ENCODE measurements around the gene TCEAL9. TPM values are rescaled to one million over a fixed set of nuclear protein-coding genes. Genes with fewer than 3 reads are reported as not detected.
A peak's percentile ranks its signal among the peaks of the same experiment; 100 is the strongest.

TCEAL9 gene
- total RNA-seq, 2 donors from 2014 or later: 97.6 to 125 TPM

DNA sequence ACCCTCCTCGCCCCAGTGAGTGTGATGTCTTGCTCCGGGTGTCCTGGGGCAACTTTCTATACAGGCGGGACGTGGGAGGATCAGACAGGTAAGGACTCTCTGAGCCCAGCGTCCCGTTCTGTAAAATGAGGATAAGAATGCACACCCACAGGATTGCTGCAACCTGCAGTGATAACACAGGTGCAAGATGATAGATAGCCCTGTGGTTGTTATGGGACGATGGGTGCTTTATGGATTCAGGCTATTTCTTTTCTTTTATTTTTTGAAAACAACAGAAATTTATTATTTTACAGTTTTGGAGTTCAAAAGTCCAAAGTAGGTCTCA is 48.7 kb downstream of the TCEAL9 start:
- Mint-ChIP-seq H3K36me3 (ENCODE audit: low read depth) (peaks cover 2% of the 10 kb centered on the region), H3K4me3 (peak overlapping the region; percentile 75), H3K27ac (peak overlapping the region; percentile 93), H3K27me3 (ENCODE audit: insufficient read depth) (peaks cover 20% of the 10 kb centered on the region), H3K4me1 (peaks cover 10% of the 10 kb centered on the region), H3K9me3 (peaks cover 13% of the 10 kb centered on the region)
- peak overlapping the region; percentile 49 for H3K27ac ChIP-seq (ENCODE audit: low read depth, low read length)
- H3K9ac ChIP-seq (ENCODE audit: extremely low read depth, low read length, poor library complexity, severe bottlenecking): peak overlapping the region; percentile 44
- no peaks in the 10 kb centered on the region for H3K4me1 ChIP-seq (ENCODE audit: control insufficient read depth, insufficient read depth, low read length)
- no peaks in the 10 kb centered on the region for H3K9me3 ChIP-seq (ENCODE audit: control insufficient read depth, low read length)
- peak overlapping the region; percentile 87 for H3K4me3 ChIP-seq (ENCODE audit: low read length)
- no peaks in the 10 kb centered on the region for H3K27me3 ChIP-seq (ENCODE audit: control insufficient read depth, insufficient read depth, low read length, poor library complexity, severe bottlenecking)
- no peak for DNase-seq
- 0 to 1% methylated on average over 3 to 6 of the region's 7 CpGs for WGBS, 2 experiments (ENCODE audit: insufficient coverage in 1 of 2, insufficient read length in 1 of 2)
- TF ChIP-seq, protein P1, sequence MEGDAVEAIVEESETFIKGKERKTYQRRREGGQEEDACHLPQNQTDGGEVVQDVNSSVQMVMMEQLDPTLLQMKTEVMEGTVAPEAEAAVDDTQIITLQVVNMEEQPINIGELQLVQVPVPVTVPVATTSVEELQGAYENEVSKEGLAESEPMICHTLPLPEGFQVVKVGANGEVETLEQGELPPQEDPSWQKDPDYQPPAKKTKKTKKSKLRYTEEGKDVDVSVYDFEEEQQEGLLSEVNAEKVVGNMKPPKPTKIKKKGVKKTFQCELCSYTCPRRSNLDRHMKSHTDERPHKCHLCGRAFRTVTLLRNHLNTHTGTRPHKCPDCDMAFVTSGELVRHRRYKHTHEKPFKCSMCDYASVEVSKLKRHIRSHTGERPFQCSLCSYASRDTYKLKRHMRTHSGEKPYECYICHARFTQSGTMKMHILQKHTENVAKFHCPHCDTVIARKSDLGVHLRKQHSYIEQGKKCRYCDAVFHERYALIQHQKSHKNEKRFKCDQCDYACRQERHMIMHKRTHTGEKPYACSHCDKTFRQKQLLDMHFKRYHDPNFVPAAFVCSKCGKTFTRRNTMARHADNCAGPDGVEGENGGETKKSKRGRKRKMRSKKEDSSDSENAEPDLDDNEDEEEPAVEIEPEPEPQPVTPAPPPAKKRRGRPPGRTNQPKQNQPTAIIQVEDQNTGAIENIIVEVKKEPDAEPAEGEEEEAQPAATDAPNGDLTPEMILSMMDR (conservative IDR thresholded peaks at IDR 0.05): no peak
- no peaks in the 10 kb centered on the region for H3K36me3 ChIP-seq (ENCODE audit: control insufficient read depth, insufficient read depth, low read length)

GRCh38 chrX:103406256-103406655 is 50.0 kb downstream of the TCEAL9 start:
- no peak overlapping the region for H3K4me3 Mint-ChIP-seq
- H3K36me3 Mint-ChIP-seq (ENCODE audit: low read depth): peaks cover 8% of the 10 kb centered on the region
- Histone ChIP-seq H3K9me3 (ENCODE audit: control insufficient read depth, low read length) (no peaks in the 10 kb centered on the region), H3K9ac (ENCODE audit: extremely low read depth, low read length, poor library complexity, severe bottlenecking) (no peak overlapping the region), H3K4me3 (ENCODE audit: low read length) (peak overlapping the region; percentile 87), H3K27ac (ENCODE audit: low read depth, low read length) (no peak overlapping the region), H3K36me3 (ENCODE audit: control insufficient read depth, insufficient read depth, low read length) (no peaks in the 10 kb centered on the region), H3K27me3 (ENCODE audit: control insufficient read depth, insufficient read depth, low read length, poor library complexity, severe bottlenecking) (no peaks in the 10 kb centered on the region), H3K4me1 (ENCODE audit: control insufficient read depth, insufficient read depth, low read length) (no peaks in the 10 kb centered on the region)
- DNase-seq: no peak
- H3K27ac Mint-ChIP-seq: no peak overlapping the region
- TF ChIP-seq, protein P1 (conservative IDR thresholded peaks at IDR 0.05): no peak
- peaks cover 14% of the 10 kb centered on the region for H3K4me1 Mint-ChIP-seq
- peaks cover 13% of the 10 kb centered on the region for H3K9me3 Mint-ChIP-seq
- peaks cover 10% of the 10 kb centered on the region for H3K27me3 Mint-ChIP-seq (ENCODE audit: insufficient read depth)
- 100% methylated on average over 1 of the region's 1 CpG; no CpG with 5 or more reads in 1 of the 2 experiments for WGBS, 2 experiments (ENCODE audit: insufficient coverage in 1 of 2, insufficient read length in 1 of 2)

DNA sequence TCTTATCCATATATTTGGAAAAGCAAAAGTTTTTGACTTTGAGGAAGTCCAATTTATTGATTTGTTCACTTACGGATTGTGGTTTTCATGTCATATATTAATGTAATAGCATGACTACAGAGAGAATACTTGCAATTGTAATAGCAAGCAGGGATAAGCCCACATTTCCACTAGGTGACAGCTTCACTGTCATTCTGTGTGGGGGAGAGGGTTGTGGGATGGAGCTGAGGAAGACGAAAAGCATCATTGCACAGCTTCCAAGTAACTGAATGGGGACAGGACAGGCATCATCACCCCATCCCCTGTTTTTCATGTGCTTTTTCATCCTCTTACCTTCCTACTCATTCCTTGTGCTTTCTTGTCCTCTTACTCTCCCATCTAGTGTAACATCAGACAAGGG is 51.5 kb downstream of the TCEAL9 start:
- Mint-ChIP-seq H3K4me1 (peaks cover 14% of the 10 kb centered on the region), H3K4me3 (no peak overlapping the region), H3K27me3 (ENCODE audit: insufficient read depth) (peaks cover 7% of the 10 kb centered on the region), H3K9me3 (peaks cover 20% of the 10 kb centered on the region), H3K36me3 (ENCODE audit: low read depth) (peaks cover 18% of the 10 kb centered on the region), H3K27ac (no peak overlapping the region)
- DNase-seq: no peak
- TF ChIP-seq, protein P1 (conservative IDR thresholded peaks at IDR 0.05): no peak
- H3K27me3 ChIP-seq (ENCODE audit: control insufficient read depth, insufficient read depth, low read length, poor library complexity, severe bottlenecking): no peaks in the 10 kb centered on the region
- no peaks in the 10 kb centered on the region for H3K9me3 ChIP-seq (ENCODE audit: control insufficient read depth, low read length)
- 100% methylated on average over 1 of the region's 2 CpGs; no CpG with 5 or more reads in 1 of the 2 experiments for WGBS, 2 experiments (ENCODE audit: insufficient coverage in 1 of 2, insufficient read length in 1 of 2)
- no peak overlapping the region for H3K27ac ChIP-seq (ENCODE audit: low read depth, low read length)
- H3K9ac ChIP-seq (ENCODE audit: extremely low read depth, low read length, poor library complexity, severe bottlenecking): no peak overlapping the region
- no peaks in the 10 kb centered on the region for H3K36me3 ChIP-seq (ENCODE audit: control insufficient read depth, insufficient read depth, low read length)
- no peaks in the 10 kb centered on the region for H3K4me1 ChIP-seq (ENCODE audit: control insufficient read depth, insufficient read depth, low read length)
- no peak overlapping the region for H3K4me3 ChIP-seq (ENCODE audit: low read length)

Other genes starting within 250 kb of the TCEAL9 start
- 10 to 100 TPM; 65.1 to 71.0 TPM for gene BEX4, start 141.4 kb upstream of the TCEAL9 start, total RNA-seq
- 100 to 1,000 TPM in 1 of 2 donors, 10 to 100 TPM in 1; 81.4 to 113 TPM for gene TCEAL8, start 101.4 kb upstream of the TCEAL9 start, total RNA-seq
- 1 to 10 TPM in 1 of 2 donors, under 1 TPM in 1; 0.22 to 4.4 TPM for gene TCEAL5, start 79.8 kb upstream of the TCEAL9 start, total RNA-seq
- gene BEX2, start 45.5 kb upstream of the TCEAL9 start, total RNA-seq: 10 to 100 TPM; 23.6 to 32.3 TPM
- gene TCEAL7, start 26.3 kb upstream of the TCEAL9 start, total RNA-seq: 1 to 10 TPM; 5.3 to 6.7 TPM
- gene BEX3, start 20.0 kb downstream of the TCEAL9 start, total RNA-seq: 100 to 1,000 TPM; 595 to 651 TPM
- under 1 TPM; 0.51 to 0.66 TPM for gene RAB40A, start 163.0 kb downstream of the TCEAL9 start, total RNA-seq
- 10 to 100 TPM; 72.7 to 88.8 TPM for gene TCEAL4, start 229.0 kb downstream of the TCEAL9 start, total RNA-seq

All from endodermal cell (in vitro differentiated cells).